HG03045 (cell line): ENCODE results near the gene CD300LG.

ENCODE experiments used
- ATAC-seq: cut with Tn5 transposase; IDR thresholded peaks from one replicate; pipeline ENCODE4 v1.9.1; 2021; ENCODE audit warnings: mild to moderate bottlenecking, moderate library complexity; ENCODE audit not compliant: unreplicated experiment

CD300LG gene

DNA sequence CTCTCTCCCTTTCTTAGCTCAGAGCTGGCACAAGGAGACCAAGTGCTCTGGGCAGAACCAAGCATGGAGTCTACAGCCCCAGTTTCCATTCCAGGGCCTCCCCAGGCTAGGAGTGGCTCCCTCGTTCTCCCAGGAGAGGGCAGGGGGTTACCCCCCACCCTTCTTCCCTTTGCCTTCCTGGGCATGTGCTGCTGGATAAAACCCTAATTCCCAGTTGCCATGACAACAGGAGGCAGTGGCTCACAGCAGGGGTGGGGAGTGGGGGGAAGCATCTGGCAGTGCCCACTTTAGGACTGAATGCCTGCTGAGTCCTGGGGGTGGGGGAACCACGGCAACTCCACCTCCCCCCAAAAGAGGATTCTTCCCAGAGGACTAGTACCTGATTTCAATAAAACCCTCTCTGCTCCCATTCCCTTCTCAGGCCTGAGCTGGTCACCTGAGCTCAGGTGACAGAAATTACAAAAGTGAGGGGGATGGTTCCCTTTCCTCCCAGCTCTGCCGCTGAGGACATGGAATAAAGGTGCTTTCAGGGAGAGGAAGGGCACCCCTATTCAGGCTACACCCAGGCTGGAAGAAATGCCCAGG, 58.5 kb downstream of the CD300LG start:
- ATAC-seq, result no peak

- ATAC-seq, result no peak
Measured at GRCh38 chr17:43905985-43906852, 59.2 kb downstream of the CD300LG start.

- no peak for ATAC-seq
Measured at GRCh38 chr17:43906951-43907424, 60.0 kb downstream of the CD300LG start.

DNA sequence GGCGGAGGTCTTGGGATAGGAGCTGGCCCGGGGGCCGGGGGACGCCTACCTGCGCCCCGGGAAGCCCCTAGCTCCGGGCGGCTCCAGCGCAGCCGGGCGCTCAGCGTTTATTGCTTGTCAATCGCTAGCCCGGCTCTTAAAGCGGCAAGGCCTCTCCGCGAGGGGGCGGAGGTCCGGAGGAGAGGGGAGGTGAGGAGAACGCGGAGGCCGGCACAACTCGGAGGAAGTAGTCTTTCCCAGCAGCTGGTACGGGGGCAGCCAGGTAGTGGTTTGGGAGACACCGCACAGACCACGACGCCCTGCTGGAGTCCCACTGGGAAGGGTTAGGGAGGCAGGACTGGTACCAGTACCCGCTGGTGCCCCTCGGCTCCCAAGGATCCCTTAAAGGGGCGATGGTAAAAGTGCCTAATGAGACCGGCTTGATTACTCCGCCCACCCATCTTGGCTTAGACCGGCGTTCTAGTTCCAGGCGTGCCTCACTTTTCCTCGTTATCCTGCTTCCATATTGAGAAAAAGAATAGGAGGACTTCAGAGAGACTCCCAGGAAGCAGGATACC, 60.5 kb downstream of the CD300LG start, which contains the start of gene MPP2:
TSS of gene MPP2 (minus strand) at position 112 of the 557 bp plus-strand sequence. CDS start 3,076 bp downstream, outside the sequence.
- no peak for ATAC-seq

GRCh38 chr17:43907998-43908721, 61.2 kb downstream of the CD300LG start:
- no peak for ATAC-seq

DNA sequence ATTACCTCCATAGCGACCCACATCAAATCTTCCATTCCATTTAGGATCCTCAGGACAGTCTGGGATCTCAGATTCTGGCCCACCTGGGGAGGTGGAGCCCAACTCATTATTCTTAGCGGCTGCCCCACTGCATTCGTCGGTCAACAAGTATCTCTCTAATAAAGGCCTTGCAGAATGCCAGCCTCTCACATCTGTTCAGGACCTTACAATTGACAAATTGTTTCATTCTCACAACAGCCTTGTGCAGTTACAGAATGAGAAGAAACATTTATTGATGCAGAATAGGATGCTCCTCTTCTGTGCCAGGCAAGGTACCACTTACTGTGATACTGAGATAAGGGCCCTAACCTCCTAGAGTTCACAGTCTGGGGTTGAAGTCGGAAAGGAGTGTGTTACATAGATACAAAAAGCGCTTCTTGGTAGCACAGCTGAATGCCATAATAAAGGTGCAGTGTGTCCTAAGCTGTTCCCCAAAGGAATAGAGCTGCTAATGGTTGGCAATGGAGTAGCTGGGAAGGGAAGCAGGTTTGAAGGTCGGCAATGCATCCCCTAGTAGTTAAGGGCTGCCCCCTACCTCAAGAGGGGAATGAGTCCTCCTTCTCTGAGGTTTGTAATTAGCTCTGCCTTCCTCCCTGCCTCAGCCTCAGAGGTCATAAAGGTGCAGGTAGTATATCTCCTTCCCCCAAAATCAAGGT, 62.7 kb downstream of the CD300LG start:
- ATAC-seq, result no peak

GRCh38 chr17:43911904-43912303, 64.9 kb downstream of the CD300LG start:
- no peak for ATAC-seq

- no peak for ATAC-seq
Measured at GRCh38 chr17:43912635-43913304, 65.8 kb downstream of the CD300LG start.
